ENCODE measurements around the gene PTPRO. TPM values are rescaled to one million over a fixed set of nuclear protein-coding genes. Genes with fewer than 3 reads are reported as not detected.

The PTPRO gene
- total and polyA plus RNA-seq, 10 of the 15 experiments (the other 5 are each of a cell fraction or from before 2014, with no cell fraction given) = 1.2 to 5.3 (median 3.5) TPM

DNA sequence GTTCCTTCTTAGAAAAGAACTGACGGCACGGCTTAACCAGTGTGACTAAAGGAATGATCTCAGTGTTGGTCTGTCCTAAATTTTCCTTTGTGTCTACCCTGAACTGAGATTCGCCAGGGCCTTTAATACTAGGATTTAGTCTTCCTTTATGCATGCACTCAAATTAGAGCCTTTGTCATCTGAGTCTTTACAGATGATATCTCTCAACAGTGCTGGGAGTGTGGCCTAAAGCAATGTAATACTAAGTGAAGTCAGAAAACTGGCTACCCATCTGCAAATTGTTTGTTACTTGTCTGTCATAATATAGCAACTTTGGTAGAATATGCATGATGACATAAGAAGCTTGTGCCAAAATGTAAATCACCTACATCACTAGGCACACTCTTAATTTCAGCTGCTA, 95.4 kb downstream of the PTPRO start:
- Histone ChIP-seq H3K27ac (ENCODE audit: control insufficient read depth, insufficient read depth) (no peak overlapping the region), H3K9me3 (replicated peaks; ENCODE audit: control insufficient read depth, insufficient read depth, low read length) (no peaks in the 10 kb centered on the region), H3K4me3 (no peak overlapping the region), H2AFZ (ENCODE audit: control insufficient read depth, low read depth, low read length) (no peak overlapping the region), H3K36me3 (ENCODE audit: control insufficient read depth in 2 of 2, insufficient read depth in 2 of 2, low read length in 1 of 2) (no peaks in the 10 kb centered on the region), H3K4me1 (ENCODE audit: control insufficient read depth, insufficient read depth, low read length) (no peaks in the 10 kb centered on the region), H3K4me2 (ENCODE audit: control insufficient read depth, insufficient read depth) (no peak overlapping the region), H3K79me2 (ENCODE audit: control insufficient read depth, insufficient read depth, low read length) (no peaks in the 10 kb centered on the region), H4K20me1 (ENCODE audit: control insufficient read depth, insufficient read depth) (no peaks in the 10 kb centered on the region), H3K9ac (ENCODE audit: control insufficient read depth, insufficient read depth, low read length) (no peak overlapping the region), H3K27me3 (replicated peaks in 1 of 2; ENCODE audit: control insufficient read depth in 2 of 2, insufficient read depth in 2 of 2, low read length in 1 of 2) (no peaks in the 10 kb centered on the region)
- FAIRE-seq = no peak
- BruUV-seq (replicated peaks) = no TSS peak
- WGBS (ENCODE audit: insufficient coverage, insufficient replicate concordance, low lambda C conversion rate, missing lambda C conversion rate) = 44% methylated on average over 3 of the region's 3 CpGs
- no peak for ATAC-seq
- ChIA-PET RAD21 (ENCODE audit: unreplicated experiment) (no interaction called here), POLR2A (no interaction called here), CTCF (no interaction called here), SMC1A (ENCODE audit: uncharacterized antibody, unreplicated experiment) (no interaction called here)
- DNase-seq (ENCODE audit: low read depth, low spot score) = no peak
- in situ Hi-C loops (cut with MboI) = no loop called here
- intact Hi-C loops (cut with micrococcal nuclease; ENCODE audit: unreplicated experiment) = no loop called here
- TF ChIP-seq POLR2AphosphoS2 (IDR thresholded peaks at IDR 0.05; ENCODE audit: low read depth, low read length) (no peak), SMAD5 (IDR thresholded peaks at IDR 0.05; ENCODE audit: low read depth) (no peak), GABPA (IDR thresholded peaks at IDR 0.05; ENCODE audit: low read depth) (no peak), CBX5 (IDR thresholded peaks at IDR 0.05; ENCODE audit: low read depth) (no peak)
- TF ChIP-seq, protein P1, sequence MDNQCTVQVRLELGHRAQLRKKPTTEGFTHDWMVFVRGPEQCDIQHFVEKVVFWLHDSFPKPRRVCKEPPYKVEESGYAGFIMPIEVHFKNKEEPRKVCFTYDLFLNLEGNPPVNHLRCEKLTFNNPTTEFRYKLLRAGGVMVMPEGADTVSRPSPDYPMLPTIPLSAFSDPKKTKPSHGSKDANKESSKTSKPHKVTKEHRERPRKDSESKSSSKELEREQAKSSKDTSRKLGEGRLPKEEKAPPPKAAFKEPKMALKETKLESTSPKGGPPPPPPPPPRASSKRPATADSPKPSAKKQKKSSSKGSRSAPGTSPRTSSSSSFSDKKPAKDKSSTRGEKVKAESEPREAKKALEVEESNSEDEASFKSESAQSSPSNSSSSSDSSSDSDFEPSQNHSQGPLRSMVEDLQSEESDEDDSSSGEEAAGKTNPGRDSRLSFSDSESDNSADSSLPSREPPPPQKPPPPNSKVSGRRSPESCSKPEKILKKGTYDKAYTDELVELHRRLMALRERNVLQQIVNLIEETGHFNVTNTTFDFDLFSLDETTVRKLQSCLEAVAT (IDR thresholded peaks at IDR 0.05) = no peak

DNA sequence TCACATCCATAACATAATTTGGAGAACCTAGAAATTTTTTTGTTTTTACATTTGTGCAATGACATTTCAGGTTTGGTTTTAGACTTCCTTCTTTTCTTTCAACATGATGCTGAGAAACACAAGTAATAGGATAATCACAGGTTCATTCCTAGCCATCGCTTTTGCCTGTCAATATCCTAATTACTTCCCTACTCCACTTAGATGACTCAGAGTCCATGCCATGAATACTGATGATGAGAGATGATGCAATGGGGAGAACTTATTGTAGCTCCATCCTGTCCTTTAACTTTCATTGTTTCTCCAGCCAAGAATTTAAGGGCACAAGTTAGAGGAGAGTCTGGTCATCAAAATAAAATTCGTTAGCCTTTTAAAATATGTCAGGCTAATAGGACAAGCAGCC, 101.3 kb downstream of the PTPRO start:
- Histone ChIP-seq H3K4me1 (ENCODE audit: control insufficient read depth, insufficient read depth, low read length) (no peaks in the 10 kb centered on the region), H3K9ac (ENCODE audit: control insufficient read depth, insufficient read depth, low read length) (no peak overlapping the region), H3K4me2 (ENCODE audit: control insufficient read depth, insufficient read depth) (no peak overlapping the region), H3K27ac (ENCODE audit: control insufficient read depth, insufficient read depth) (no peak overlapping the region), H4K20me1 (ENCODE audit: control insufficient read depth, insufficient read depth) (no peaks in the 10 kb centered on the region), H3K4me3 (no peak overlapping the region), H3K36me3 (ENCODE audit: control insufficient read depth in 2 of 2, insufficient read depth in 2 of 2, low read length in 1 of 2) (no peaks in the 10 kb centered on the region), H3K27me3 (replicated peaks in 1 of 2; ENCODE audit: control insufficient read depth in 2 of 2, insufficient read depth in 2 of 2, low read length in 1 of 2) (no peaks in the 10 kb centered on the region), H2AFZ (ENCODE audit: control insufficient read depth, low read depth, low read length) (no peak overlapping the region), H3K9me3 (replicated peaks; ENCODE audit: control insufficient read depth, insufficient read depth, low read length) (no peaks in the 10 kb centered on the region), H3K79me2 (ENCODE audit: control insufficient read depth, insufficient read depth, low read length) (no peaks in the 10 kb centered on the region)
- 29% methylated on average over 2 of the region's 2 CpGs for WGBS (ENCODE audit: insufficient coverage, insufficient replicate concordance, low lambda C conversion rate, missing lambda C conversion rate)
- ChIA-PET SMC1A (ENCODE audit: uncharacterized antibody, unreplicated experiment) (interaction anchor here (1.0 kb wide), 1 partner anchor 24 kb away, joined by 3 read pairs; no protein-coding TSS in a partner anchor), CTCF (no interaction called here), RAD21 (ENCODE audit: unreplicated experiment) (no interaction called here), POLR2A (no interaction called here)
- FAIRE-seq (no peak), ATAC-seq (no peak), DNase-seq (ENCODE audit: low read depth, low spot score) (no peak)
- intact Hi-C loops (cut with micrococcal nuclease; ENCODE audit: unreplicated experiment) (no loop called here), in situ Hi-C loops (cut with MboI) (no loop called here)
- no TSS peak for BruUV-seq (replicated peaks)
- TF ChIP-seq TAF1 (IDR thresholded peaks at IDR 0.05; ENCODE audit: borderline replicate concordance, low read depth, low read length) (no peak), SREBF1 (IDR thresholded peaks at IDR 0.05; ENCODE audit: low read length) (no peak), MEF2B (IDR thresholded peaks at IDR 0.05; ENCODE audit: partially characterized antibody, poor library complexity, severe bottlenecking) (no peak), BMI1 (IDR thresholded peaks at IDR 0.05; ENCODE audit: borderline replicate concordance) (no peak), ASH2L (IDR thresholded peaks at IDR 0.05; ENCODE audit: borderline replicate concordance, low read depth) (no peak), CREB1 (IDR thresholded peaks at IDR 0.05; ENCODE audit: low read depth) (no peak), YBX1 (IDR thresholded peaks at IDR 0.05) (no peak), SMARCA5 (IDR thresholded peaks at IDR 0.05) (no peak), MTA3 (IDR thresholded peaks at IDR 0.05; ENCODE audit: borderline replicate concordance, low read length) (no peak)
- TF ChIP-seq, protein P2, sequence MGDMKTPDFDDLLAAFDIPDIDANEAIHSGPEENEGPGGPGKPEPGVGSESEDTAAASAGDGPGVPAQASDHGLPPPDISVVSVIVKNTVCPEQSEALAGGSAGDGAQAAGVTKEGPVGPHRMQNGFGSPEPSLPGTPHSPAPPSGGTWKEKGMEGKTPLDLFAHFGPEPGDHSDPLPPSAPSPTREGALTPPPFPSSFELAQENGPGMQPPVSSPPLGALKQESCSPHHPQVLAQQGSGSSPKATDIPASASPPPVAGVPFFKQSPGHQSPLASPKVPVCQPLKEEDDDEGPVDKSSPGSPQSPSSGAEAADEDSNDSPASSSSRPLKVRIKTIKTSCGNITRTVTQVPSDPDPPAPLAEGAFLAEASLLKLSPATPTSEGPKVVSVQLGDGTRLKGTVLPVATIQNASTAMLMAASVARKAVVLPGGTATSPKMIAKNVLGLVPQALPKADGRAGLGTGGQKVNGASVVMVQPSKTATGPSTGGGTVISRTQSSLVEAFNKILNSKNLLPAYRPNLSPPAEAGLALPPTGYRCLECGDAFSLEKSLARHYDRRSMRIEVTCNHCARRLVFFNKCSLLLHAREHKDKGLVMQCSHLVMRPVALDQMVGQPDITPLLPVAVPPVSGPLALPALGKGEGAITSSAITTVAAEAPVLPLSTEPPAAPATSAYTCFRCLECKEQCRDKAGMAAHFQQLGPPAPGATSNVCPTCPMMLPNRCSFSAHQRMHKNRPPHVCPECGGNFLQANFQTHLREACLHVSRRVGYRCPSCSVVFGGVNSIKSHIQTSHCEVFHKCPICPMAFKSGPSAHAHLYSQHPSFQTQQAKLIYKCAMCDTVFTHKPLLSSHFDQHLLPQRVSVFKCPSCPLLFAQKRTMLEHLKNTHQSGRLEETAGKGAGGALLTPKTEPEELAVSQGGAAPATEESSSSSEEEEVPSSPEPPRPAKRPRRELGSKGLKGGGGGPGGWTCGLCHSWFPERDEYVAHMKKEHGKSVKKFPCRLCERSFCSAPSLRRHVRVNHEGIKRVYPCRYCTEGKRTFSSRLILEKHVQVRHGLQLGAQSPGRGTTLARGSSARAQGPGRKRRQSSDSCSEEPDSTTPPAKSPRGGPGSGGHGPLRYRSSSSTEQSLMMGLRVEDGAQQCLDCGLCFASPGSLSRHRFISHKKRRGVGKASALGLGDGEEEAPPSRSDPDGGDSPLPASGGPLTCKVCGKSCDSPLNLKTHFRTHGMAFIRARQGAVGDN (IDR thresholded peaks at IDR 0.05) = no peak

Measured in GM12878 (cell line).